ENCODE data around the gene GALNT10. TPM values are rescaled to one million over a fixed set of nuclear protein-coding genes. Genes with fewer than 3 reads are reported as not detected.

The GALNT10 gene
- total RNA-seq, 4 donors from 2014 or later = 11.6 to 16.3 (median 14.8) TPM

- no peaks in the 10 kb centered on the region for H3K36me3 ChIP-seq
- no peak overlapping the region for H3K27ac ChIP-seq
- no peak for DNase-seq (ENCODE audit: low spot score in 2 of 2)
- WGBS = 82% methylated on average over 3 of the region's 3 CpGs
- H3K9me3 ChIP-seq = no peaks in the 10 kb centered on the region
- H3K4me1 ChIP-seq = no peaks in the 10 kb centered on the region
- no peak for TF ChIP-seq POLR2A (IDR thresholded peaks at IDR 0.05)
- TF ChIP-seq EP300 (IDR thresholded peaks at IDR 0.05) = no peak
- TF ChIP-seq POLR2AphosphoS5 (IDR thresholded peaks at IDR 0.05) = no peak
- no peak for TF ChIP-seq CTCF (IDR thresholded peaks at IDR 0.05)
- no peaks in the 10 kb centered on the region for H3K27me3 ChIP-seq
- no peak overlapping the region for H3K4me3 ChIP-seq
Observed at GRCh38 chr5:154315196-154315595, 124.7 kb downstream of the GALNT10 start.

- TF ChIP-seq POLR2AphosphoS5 (IDR thresholded peaks at IDR 0.05) (no peak), CTCF (IDR thresholded peaks at IDR 0.05) (no peak), POLR2A (IDR thresholded peaks at IDR 0.05) (no peak), EP300 (IDR thresholded peaks at IDR 0.05) (no peak)
Observed at GRCh38 chr5:154315756-154316155, 125.2 kb downstream of the GALNT10 start.

GRCh38 chr5:154316223-154316935 is 125.8 kb downstream of the GALNT10 start:
- Histone ChIP-seq H3K27me3 (no peaks in the 10 kb centered on the region), H3K36me3 (no peaks in the 10 kb centered on the region), H3K27ac (no peak overlapping the region), H3K4me3 (no peak overlapping the region), H3K4me1 (peaks cover 4% of the 10 kb centered on the region), H3K9me3 (no peaks in the 10 kb centered on the region)
- DNase-seq (ENCODE audit: low spot score in 2 of 2) = no peak
- TF ChIP-seq CTCF (IDR thresholded peaks at IDR 0.05) (no peak), POLR2AphosphoS5 (IDR thresholded peaks at IDR 0.05) (no peak), POLR2A (IDR thresholded peaks at IDR 0.05) (no peak)
- 62% methylated on average over 6 of the region's 6 CpGs for WGBS

More at GRCh38 chr5:154315756-154316155, 125.2 kb downstream of the GALNT10 start:
- no peaks in the 10 kb centered on the region for H3K27me3 ChIP-seq
- H3K27ac ChIP-seq = no peak overlapping the region
- DNase-seq (ENCODE audit: low spot score in 2 of 2) = no peak
- H3K36me3 ChIP-seq = no peaks in the 10 kb centered on the region
- H3K9me3 ChIP-seq = no peaks in the 10 kb centered on the region
- peaks cover 1% of the 10 kb centered on the region for H3K4me1 ChIP-seq
- H3K4me3 ChIP-seq = no peak overlapping the region

- no peaks in the 10 kb centered on the region for H3K36me3 ChIP-seq
- H3K4me1 ChIP-seq = peaks cover 4% of the 10 kb centered on the region
- TF ChIP-seq POLR2A (IDR thresholded peaks at IDR 0.05) = no peak
- no peak for TF ChIP-seq EP300 (IDR thresholded peaks at IDR 0.05)
- TF ChIP-seq CTCF (IDR thresholded peaks at IDR 0.05) = no peak
- TF ChIP-seq POLR2AphosphoS5 (IDR thresholded peaks at IDR 0.05) = no peak
- H3K27me3 ChIP-seq = no peaks in the 10 kb centered on the region
- H3K4me3 ChIP-seq = no peak overlapping the region
- no peaks in the 10 kb centered on the region for H3K9me3 ChIP-seq
- H3K27ac ChIP-seq = no peak overlapping the region
- WGBS = 79% methylated on average over 3 of the region's 3 CpGs
- DNase-seq (ENCODE audit: low spot score in 2 of 2) = no peak
Observed at GRCh38 chr5:154317916-154318315, 127.4 kb downstream of the GALNT10 start.

- Histone ChIP-seq H3K36me3 (no peaks in the 10 kb centered on the region), H3K9me3 (no peaks in the 10 kb centered on the region), H3K4me3 (no peak overlapping the region), H3K4me1 (peaks cover 4% of the 10 kb centered on the region), H3K27me3 (no peaks in the 10 kb centered on the region), H3K27ac (no peak overlapping the region)
- no peak for TF ChIP-seq CTCF (IDR thresholded peaks at IDR 0.05)
- no peak for TF ChIP-seq POLR2AphosphoS5 (IDR thresholded peaks at IDR 0.05)
- no peak for TF ChIP-seq EP300 (IDR thresholded peaks at IDR 0.05)
- TF ChIP-seq POLR2A (IDR thresholded peaks at IDR 0.05) = no peak
- 100% methylated on average over 1 of the region's 1 CpG for WGBS
- DNase-seq (ENCODE audit: low spot score in 2 of 2) = no peak
Observed at GRCh38 chr5:154318691-154319090, 128.2 kb downstream of the GALNT10 start.

All from suprapubic skin (tissue), 4 donors.